ENCODE data around the gene RINL.
"Not testable (repeated sequence)": the region's sequence is repeated elsewhere in the genome, so short reads cannot be mapped to it uniquely, and the experiment has no call there.

Gene RINL

DNA sequence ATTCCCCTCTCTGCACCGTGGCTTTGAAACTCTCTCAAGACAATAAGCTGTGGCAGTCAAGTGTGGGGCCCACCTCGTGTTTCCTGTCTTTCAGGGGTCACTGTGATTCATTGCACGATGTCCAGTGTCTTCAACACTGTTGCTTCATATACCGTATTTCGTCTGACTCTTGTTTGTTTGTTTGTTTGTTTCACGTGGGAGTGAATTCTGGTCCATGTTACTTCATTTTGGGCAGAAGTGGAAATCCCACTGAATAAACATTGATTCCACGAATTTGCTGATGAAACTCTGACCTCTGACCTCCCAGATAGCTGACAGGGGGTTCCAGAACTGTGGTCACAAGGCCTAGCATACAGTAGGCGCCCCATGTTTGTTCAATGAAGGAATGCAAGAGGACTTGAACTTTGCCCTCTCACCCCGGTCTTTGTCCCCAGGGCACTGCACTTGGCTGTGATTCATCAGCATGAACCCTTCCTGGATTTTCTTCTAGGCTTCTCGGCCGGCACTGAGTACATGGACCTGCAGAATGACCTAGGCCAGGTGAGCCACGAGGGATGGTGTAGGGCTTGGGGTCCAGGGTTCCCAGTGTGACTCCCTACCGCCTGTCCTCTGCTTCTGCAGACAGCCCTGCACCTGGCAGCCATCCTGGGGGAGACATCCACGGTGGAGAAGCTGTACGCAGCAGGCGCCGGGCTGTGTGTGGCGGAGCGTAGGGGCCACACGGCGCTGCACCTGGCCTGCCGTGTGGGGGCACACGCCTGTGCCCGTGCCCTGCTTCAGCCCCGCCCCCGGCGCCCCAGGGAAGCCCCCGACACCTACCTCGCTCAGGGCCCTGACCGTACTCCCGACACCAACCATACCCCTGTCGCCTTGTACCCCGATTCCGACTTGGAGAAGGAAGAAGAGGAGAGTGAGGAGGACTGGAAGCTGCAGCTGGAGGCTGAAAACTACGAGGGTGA is 26.8 kb upstream of the RINL start:
- no peak for DNase-seq

DNA sequence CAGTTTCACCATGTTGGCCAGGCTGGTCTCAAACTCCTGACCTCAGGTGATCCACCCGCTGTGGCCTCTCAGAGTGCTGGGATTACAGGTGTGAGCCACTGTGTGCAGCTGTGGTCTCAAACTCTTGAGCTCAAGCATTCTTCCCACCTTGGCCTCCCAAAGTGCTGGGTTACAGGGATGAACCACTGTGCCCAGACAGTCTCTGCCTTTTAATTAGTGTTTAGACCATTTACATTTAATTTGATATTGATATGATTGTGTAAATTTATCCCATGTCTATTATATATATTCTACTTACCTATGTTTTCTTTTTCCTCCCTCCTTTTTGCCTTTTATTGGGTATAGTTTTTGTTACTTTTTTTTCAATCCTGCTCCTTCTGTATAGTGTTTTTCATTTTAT is 23.6 kb upstream of the RINL start:
- DNase-seq = no peak

DNA sequence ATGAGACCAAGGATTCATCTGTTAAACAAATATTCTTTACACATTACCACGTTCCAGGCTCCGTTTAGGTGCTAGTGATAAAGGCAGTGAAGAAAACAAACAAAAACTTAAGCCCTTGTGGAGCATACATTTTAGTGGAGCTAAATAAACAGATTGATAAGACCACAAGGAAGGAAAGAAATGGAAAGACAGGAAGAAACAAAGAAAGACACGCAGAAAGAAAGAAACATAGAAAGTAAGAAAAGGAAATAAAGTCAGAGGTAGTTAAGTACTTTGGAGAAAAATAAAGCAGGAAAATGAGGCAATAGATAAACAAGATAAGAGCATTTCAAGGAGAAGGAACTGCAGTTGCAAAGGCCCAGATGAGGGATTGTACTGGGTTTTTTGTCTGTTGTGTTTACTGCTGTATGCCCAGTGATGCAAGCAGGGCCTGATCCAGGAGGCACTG is 22.7 kb upstream of the RINL start:
- DNase-seq = no peak

DNA sequence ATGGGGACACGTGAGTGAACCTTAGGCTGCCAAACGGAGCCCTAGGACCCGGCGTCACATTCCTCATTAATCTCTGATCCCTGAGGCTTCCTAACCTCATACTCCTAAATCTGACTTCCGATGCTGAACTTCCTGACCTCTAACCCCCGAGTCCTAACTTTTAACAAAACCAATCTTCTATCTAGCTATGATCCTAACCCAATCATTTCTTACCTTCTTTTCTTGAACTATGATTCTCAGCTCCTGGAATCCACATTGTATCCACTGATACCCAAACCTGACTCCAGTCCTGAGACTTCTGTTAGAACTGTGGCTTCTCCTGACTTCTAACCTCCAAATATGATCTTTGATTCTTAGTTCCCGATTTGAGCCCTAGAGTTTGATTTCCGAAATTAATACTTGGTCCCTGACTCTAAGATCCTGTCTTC is 22.1 kb upstream of the RINL start:
- no peak for DNase-seq

DNA sequence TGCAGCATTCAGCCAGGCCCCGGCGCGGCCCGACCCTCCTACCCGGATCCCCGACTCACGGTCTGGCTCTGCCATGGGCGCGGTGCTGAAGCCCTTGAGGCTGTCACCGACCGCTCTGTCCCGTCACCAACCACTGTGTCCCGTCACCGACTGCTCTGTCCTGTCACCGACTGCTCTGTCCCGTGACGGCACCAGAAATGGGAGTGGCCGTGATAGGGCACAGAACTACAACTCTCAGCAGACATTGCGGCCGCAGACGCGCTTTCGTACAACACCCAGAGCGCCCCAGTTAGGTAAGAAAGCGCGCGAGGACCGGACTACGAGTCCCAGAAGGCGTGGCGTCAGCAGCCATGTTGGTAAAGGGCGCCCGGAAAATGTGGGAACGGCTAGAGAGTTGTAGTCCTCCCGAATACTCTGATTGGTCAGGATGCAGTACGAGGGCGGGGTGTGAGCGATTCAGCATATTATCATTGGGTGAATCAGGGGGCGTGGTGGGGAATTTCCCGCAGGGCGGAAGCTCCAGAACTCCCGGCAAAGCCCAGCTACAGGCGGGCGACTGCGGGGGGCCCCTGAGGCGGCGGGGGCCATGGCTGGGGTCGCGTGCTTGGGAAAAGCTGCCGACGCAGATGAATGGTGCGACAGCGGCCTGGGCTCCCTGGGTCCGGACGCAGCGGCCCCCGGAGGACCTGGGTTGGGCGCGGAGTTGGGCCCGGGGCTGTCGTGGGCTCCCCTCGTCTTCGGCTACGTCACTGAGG is 21.5 kb upstream of the RINL start, which contains the start of the genes NFKBIB and SIRT2:
NFKBIB (plus strand) TSS at position 523 of the 755 bp plus-strand sequence; CDS start at position 587, 64 bp downstream.
SIRT2 (minus strand) TSS at position 172 of the 755 bp plus-strand sequence; CDS start at position 75, 97 bp downstream.
- peak; percentile 96 for DNase-seq

DNA sequence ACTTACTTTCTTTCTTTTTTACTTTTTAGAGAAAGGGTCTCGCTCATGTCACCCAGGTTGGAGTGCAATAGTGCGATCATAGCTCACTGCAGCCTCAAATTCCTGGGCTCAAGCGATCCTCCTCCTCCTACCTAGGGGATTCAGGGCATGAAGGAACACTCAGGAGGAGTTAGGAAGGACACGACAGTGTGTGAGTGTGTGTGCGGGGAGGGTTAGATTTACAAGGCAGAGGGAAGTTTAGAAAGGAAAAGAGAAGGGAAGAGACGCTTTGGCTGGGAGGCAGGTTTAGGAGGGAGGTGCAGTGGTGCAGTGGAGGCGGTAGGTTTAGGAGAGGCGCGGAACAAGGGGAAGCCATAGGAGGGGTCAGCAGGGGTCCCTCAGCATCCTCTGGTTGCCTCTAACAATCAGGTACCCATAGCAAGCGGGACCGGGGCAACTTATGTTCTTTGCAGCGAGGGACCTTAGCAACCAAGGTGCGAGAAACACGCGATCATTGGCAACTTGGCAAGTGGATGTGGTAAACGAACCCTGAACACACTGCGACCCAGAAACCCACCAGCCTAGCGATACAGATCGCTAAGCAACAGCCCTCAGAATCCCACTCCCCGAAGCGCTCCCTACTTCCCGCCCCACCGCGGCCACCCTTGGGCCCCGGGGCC is 20.8 kb upstream of the RINL start:
- no peak for DNase-seq

DNA sequence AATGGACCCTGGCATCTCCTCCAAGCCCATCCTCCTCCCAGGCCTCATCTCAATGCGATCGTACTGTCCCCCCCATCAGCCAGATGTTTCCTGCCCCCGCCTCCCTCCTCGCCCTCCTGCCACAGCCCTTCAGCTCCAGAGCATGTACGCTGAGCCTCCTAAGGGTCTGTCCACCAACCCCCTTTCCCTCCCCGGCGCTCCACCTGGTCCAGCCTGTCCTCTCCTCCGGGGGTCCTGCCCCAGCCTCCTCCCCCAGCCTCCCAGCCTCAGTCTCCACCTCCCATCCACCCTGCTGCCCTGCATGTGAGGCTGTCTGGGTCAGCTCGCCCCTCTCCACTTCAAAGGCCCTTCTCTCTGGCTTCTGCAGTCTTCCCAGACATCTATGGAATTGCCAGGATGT is 16.9 kb upstream of the RINL start:
- DNase-seq = no peak

DNA sequence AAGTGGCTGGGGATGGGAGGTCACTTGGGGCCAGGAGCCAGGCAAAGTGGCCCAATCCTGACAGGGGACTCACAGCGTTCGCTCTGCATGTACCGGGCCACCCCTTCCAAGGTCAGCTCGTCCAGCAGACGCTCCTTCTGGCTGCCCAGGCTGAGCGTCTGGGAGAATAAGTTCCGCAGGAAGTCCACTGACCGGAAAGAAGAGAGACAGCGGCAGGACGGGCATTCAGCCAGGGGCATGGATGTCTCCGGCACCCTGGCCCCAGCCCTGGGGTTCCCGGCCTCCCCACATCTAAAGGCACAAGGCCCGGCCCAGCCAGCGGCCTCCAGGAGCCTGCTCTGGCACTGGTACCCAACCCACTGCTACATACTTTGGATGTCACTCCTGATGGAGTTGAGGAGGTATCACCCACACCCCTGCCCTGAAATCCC is 15.3 kb upstream of the RINL start:
- DNase-seq = no peak

DNA sequence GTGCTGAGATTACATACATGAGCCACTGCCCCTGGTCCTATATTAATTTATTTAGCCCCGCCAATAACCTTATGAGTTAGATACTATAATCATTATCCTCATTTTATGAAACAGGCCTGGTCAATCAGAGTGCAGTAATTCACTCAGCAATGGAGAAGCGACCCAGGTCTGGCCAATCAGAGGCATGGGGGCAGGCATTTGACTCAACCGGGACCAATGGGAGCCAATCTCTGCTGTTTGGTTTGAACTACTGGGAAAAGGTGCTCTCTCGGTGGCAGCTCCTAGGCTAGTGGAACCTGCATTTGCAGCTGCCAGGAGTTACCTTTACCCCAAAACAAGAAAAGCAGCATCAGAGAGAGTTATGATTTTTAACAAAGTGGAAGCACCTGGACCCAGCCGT is 14.8 kb upstream of the RINL start:
- peak; percentile 28 for DNase-seq

DNA sequence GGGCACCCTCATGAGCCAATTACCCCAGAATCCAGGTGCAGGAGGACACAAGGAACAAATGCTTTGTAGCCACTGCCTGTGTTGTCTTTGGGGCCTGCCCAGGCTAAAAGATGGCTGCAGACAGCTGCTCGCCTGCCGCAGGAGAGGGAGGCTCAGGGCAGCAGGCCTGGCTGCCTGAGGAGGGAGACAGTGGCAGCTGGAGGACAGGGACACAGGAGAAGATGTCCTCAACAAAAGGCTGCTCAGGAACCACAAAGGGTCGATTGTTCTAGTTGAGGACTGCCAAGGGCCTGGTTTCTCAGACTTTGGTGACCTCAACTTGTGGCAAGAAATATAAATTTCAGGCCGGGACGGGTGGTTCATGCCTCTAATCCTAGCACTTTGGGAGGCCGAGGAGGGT is 13.7 kb upstream of the RINL start:
- DNase-seq = no peak

DNA sequence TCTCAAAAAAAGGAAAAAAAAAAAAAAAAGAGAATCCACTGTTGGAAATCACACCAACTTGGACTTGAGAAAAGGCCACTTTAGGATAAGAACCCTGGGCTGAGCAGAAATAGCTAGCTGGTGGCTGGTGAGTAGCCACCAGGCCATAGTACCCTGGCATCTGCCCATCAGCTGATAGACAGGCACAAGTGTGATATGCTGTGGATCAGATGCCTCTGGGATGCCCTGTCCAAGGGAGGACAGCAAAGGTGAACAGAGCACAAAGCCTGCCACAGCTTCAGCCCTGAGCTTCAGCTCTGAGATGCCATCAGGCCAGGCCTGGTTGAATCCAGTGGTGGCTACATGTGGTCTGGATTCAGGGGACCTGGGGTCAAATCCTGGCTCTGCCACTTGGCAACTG is 12.6 kb upstream of the RINL start:
- no peak for DNase-seq

DNA sequence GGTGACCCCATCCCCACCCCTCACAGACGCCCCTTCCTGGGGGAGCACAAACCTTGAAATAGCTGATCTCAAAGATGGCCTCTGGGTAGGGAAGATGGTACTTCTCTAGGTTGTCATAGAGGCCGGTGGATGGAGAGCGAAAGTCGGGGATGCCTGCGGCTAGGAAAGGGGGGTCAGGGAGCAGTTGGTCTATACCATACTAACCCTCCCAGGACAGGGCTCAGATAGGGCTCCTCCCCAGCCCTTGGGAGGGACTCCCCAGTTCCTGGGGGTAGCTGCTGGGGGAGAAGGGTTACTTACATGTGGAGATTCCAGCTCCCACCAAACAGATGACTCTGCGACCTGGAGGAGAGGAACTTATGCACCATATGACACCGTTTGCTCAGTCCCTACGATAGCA is 11.7 kb upstream of the RINL start:
- no peak for DNase-seq

DNA sequence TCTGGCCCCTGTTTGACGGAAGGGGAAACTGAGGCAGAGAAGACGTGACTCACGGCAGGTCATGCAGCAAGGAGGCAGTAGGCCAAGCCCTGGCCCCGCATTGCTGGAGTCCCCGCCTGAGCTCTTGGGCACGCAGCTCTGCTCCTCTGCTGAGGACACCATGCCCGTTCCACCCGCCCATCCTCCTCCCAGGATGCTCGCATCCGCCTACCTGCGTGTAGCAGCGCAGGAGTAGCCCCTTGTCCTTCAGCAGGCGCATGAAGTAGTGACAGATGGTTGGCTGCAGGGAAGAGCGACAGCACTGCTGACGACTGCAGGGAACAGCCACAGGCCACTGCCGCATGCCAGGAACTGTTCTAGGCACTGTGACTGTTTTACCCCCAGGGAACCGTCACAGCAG is 10.8 kb upstream of the RINL start:
- no peak for DNase-seq

DNA sequence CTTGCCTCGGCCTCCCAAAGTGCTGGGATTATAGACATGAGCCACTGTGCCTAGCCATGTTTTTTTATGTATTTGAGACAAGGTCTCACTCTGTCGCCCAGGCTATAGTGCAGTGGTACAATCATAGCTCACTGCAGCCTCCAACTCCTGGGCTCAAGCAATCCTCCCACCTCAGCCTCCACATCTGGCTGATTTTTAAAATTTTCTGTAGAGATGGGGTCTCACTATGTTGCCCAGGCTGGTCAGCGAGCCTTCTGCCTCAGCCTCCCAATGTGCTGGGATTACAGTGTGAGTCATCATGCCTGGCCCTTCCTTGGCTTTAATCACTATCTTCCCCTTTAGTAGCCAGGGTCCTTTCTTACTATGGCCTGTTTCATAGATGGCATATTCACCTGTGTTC is 6.6 kb upstream of the RINL start:
- DNase-seq = not testable (repeated sequence)

DNA sequence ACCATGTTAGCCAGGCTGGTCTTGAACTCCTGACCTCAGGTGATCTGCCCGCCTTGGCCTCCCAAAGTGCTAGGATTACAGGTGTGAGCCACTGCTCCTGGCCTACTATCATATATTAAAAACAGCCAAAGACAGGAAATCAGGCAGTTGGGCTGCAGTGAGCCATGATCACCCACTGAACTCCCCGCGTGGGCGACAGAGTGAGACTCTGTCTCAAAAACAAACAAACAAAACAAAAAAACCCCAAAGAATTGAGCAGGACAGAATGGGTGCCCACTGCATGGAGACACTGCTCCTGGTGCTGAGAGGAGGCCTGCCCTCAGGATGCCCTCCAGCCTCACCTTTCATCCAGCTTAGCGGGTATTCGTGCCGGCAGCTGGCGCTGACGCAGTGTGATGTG is 5.2 kb upstream of the RINL start:
- no peak for DNase-seq

DNA sequence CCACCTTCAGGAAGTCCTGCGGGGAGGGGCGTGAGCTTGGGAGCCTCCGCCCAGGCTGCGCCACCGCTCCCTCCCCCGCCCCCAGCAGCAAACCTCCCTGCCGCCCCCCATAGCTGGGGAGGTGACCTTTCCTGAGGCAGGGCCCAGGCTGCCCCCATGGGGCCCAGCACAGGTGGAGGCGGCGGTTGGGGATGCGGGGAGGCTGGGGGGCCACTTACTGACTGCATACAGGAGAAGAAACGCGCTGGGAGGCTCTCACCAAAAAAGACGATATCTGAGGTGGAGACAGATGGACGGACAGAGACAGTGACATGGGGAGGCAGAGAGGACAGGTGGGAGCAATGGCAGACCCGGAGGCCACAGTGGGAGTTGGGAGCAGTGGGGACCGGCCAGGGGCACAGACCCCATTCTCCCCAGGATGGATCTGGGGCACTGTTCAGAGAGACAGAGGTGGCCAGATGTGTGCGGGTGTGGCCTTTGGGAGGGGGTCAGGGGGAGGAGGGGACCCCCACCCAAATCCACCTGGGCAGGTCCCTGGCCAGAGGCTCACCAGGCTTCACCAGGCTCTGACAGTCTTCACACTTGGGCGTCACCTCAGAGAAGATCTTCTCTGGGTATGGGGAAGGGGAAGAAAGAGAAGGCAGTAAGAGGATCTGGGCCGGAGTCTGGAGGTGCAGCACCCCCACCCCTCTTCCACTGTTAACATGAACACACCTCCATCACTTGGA is 3.0 kb upstream of the RINL start:
- no peak for DNase-seq

DNA sequence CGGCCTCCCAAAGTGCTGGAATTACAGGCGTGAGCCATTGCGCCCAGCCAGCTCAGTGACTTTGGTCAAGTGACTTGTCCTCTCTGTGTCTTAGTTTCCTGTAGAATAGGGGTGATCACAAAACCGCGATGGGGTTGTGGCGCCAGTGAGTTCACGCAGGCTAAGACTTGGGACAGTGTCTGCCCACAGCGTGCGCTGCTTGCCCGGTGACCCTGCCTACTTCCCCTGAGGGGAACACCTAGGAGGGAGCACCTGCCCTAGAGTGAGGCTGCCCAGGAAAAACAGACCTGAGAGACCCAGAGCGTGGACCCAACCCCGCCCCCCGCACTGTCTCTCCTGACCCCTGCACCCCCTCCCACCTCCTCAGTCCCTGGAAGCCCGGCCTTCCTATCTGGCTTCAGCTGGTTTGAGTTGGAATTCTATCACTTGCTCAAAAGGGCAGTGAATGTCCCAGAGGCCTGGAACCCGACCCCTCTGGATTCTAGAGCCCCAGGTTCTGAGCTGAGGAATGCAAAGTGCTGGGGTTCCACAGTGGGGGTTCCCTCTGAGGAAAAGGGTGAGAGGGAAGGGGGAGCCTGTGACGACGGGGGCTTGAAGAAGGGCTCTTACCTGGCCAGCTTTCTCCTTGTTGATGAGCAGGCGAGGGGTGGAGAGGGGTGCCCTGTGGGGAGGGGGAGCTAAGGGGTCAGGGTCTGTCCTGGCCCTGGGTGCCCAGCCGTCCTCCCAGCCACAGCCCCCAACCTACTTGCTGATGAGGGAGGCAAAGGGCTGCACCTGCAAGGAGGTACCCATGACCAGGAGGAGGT is 2.2 kb upstream of the RINL start:
- DNase-seq = no peak

DNA sequence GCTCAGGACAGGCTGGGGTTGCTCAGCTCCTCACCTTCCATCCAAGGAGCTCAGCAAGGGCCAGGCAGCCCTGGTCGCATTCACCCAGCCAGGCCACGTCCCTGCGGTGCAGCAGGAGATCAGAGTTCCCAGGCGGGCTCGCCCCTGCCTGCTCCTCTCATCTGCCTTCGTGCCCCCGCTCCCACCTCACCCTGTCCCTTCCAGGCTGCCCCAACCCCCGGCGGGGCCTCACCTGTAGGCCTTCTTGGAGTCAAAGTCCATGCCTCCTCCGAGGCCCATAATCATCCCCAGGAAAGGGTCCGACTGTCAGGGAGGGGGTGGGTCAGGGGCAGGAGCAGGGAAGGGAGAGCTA is 1.3 kb upstream of the RINL start:
- no peak for DNase-seq

DNA sequence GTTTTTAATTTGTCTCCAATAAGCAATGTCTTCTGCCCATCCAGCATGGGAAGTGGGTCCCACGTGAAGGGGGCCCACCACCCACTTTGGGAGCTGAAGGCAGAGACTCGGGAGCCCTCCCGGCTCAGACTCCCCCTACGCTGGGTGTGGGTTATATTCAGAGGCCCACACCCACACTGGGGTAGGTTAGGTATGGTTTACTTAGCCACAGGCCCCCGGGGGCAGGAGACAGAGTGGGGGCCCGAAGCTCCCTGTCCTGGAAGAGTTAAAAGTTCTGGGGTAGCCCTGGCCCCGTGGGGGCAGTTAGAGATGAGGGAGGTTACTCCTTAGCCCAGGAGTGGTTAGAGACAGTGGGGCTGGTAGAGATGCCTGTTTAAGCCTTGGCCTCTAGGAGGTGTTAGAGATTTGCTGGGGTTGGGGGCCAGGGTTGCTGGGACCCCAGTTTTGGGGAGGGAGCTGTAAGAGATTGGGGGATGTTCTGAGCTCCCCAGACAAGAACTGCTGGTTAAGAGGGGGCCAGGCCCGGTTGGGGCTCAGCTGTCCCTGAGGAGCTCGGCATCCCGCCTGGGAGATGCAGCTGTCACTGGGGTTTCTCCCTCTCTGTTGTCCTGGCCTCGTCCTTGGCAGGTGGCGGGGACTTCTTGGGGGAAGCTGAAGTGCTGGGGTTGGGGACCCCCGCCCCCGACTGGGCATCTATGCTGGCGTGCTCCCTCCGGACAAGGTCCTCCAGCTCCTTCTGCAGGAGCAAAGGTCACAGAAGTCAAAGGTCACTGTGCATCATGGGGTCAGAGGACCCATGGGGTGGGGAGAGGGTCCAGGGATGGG is 712 bp upstream of the RINL start:
- DNase-seq = no peak

DNA sequence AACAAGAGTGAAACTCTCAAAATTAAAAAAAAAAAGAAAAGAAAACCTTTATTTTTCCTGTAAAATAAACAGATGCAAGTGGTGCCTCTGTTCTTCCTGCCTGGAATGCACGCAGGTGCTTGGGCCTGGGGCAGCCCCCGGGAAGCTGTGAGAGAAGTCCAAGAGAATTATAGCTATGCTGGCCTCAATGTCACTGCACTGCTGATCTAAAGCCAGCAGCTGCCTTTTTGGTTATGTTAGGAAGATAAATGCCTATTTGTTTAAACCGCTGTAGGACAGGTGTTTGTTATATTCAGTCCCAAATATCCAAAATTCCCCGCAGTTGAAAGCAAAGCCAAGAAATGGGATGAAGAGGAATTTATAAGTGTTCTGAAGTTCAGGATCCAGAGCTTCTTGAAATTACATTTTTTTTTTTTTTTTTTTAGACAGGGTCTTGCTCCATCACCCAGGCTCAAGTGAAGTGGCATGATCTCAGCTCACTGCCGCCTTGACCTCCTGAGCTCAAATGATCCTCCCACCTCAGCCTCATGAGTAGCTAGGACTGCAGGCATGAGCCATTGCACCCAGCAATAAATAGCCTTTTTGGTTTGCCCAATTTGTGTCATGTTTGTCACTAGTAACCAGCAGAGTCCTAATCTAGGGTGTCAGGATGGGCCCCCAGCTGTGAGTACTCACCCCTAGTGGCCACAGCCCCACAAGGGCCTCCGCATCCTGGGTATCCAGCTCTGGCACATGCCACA is 2.2 kb downstream of the RINL start:
- DNase-seq = no peak

Measured in NCI-H2029 treated with DMSO at 0.1 percent for 48 hours (cell line).